Suppressor macrophage treated with lipopolysaccharide for 4 hours (primary cell): ENCODE results near the gene EGFL7.
"Not testable (repeated sequence)": the region's sequence is repeated elsewhere in the genome, so short reads cannot be mapped to it uniquely, and the experiment has no call there.

ENCODE experiments used
- DNase-seq: peaks from one replicate; pipeline ENCODE4 v3.0.0-alpha.2; 2020

Gene EGFL7

GRCh38 chr9:136625101-136626065, 37.3 kb upstream of the EGFL7 start:
- DNase-seq = peak; percentile 57

DNA sequence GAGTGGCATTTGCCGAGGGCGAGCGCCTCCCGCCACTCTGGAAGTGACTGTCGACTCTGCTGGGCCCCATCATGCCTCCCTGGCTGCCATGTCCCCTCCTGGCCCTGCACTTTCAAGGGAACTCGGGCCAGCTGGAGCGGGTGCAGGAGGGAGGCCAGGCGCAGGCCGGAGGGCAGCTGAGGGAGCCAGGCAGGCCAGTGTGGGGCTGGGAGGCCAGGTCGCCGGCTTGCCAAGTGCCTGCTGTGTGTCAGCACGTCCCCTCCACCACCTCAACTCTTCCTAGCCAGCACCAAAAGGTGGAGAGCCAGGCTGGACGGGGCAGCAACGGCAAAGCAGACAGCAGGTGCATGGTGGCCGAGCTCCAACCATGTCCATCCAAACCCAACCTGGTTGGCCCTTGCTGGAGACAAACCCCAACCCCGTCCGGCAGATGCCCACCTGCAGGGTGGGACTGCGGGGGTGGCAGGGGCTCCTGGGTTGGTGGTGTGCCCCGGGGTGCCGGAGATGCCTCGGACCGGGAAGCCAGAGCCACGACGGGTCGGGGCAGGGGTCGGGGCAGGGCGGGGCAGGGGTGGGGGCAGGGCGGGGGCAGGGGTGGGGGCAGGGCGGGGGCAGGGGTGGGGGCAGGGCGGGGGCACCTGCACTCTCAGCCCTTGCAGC, 36.5 kb upstream of the EGFL7 start:
- no peak for DNase-seq

GRCh38 chr9:136626740-136627642, 35.7 kb upstream of the EGFL7 start:
- DNase-seq = no peak

DNA sequence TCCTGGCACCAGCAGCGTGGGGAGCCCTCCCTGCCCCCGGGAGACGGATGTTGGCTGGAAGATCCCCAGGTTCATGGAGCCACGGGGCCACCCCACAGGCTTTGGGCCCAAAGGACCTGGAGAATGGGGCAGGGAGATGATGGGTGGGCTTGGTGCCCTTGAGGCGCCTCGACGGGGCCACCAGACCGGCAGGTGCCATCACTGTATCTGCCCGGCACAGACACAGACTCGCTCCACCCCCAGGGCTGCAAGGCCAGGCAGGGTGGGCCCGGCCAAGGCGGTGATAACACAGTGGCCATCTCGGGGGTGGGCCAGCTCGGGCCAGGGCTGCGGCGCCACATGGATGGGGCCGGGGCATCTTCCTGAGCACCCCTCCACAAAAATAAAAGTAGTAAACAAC, 35.0 kb upstream of the EGFL7 start:
- DNase-seq = no peak

- no peak for DNase-seq
Observed at GRCh38 chr9:136628268-136628667, 34.4 kb upstream of the EGFL7 start.

GRCh38 chr9:136629001-136629878, 33.5 kb upstream of the EGFL7 start:
- DNase-seq = no peak

DNA sequence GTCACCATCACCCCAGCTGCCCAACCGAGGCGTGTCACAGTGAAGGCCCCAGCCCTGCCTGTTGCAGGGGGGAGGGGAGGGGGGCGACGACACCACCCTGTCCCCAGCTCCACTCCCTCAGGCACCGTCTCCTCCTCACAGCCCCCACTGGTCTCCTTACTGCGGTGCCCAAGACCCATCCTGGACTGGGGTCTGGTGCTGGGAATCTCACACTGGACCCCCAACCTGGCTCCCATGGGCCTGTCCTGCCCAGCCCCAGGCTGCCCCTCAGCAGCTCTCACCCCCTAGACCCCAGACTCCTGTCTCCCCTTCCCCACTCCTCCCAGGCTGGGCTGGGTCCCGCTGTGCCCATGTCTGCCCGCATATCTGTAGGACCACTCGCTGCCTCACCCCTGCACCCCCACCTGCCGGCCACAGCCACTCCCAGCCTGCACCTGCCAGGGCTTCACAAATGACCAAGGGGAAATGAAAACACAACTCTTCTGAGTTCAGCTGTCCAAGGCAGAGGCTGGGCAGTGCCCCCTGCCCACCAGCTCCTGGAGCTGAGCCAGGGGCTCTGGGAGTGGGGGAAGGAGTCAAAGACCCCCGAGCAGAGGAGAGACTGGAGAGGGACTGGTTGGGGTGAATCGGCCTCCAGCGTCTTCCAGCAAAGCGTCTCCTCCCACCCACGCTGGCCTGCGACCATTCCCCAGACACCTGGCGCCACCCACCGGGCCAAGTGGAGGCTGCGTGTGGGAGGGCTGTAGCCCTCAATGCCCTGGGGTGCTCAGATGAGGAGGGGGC, 32.6 kb upstream of the EGFL7 start:
- peak; percentile 64 for DNase-seq

DNA sequence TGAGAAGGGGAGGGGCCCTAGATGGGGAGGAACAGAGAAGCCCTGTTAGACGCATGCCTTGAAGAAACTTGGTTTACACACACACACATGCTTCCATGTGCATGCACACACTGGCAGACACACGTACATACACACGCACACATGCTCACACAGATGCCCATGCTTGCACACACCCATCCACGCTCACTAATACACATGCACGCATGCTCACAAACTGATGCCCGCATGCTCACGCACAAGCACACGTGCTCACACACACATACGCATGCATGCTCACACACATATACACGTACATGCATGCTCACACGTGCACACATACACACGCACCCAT, 32.1 kb upstream of the EGFL7 start:
- DNase-seq = no peak

DNA sequence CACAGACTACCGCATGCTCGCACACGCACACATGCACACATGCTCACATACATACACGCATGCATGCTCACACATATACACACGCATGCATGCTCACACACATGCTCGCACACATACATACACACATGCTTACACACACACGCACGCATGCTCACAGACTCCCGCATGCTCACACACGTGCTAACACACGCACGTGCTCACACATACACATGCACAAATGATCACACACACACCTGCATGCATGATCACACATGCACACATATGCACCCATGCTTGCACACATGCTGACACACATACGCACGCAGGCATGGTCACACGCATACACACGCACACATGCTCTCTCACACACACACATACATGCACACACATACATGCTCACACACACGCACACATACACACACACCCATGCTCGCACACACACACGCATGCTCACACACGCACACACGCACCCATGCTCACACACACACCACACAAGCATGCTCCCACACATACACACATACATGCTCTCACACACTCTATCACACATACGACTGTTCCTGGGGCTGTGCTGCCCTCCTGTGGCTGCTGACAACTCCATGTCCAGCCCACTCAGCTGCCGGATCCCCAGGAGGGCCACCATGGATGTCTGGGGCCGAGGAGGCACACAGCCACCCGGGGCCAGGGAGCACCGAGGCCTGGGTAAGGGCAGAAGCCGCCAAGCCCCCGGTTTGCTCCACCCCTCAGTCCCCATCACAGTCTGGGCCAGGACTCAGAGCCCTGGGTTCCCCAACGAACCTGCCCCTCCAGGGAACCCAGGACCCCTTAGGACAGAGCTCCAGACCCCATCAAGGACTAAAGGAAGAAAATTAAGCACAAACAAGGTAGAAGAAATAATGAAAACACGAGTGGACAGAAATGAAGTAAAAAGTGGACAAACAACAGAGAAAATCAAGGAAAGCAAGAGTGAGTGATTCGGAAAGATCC, 31.4 kb upstream of the EGFL7 start:
- peak; percentile 86 for DNase-seq

GRCh38 chr9:136632072-136632471, 30.6 kb upstream of the EGFL7 start:
- not testable (repeated sequence) for DNase-seq

DNA sequence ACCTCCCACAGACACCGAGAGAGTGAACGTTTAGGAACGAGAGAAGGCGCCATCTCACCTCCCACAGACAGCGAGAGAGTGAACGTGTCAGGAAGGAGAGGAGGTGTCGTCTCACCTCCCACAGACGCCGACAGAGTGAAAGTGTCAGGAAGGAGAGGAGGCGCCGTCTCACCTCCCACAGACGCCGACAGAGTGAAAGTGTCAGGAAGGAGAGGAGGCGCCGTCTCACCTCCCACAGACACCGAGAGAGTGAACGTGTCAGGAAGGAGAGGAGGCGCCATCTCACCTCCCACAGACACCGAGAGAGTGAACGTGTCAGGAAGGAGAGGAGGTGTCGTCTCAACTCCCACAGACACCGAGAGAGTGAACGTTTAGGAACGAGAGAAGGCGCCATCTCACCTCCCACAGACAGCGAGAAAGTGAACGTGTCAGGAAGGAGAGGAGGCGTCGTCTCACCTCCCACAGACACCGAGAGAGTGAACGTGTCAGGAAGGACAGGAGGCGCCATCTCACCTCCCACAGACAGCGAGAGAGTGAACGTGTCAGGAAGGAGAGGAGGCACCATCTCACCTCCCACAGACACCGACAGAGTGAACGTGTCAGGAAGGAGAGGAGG, 30.1 kb upstream of the EGFL7 start:
- not testable (repeated sequence) for DNase-seq

GRCh38 chr9:136634904-136635303, 27.8 kb upstream of the EGFL7 start:
- DNase-seq = no peak

- no peak for DNase-seq
Observed at GRCh38 chr9:136640171-136641111, 22.3 kb upstream of the EGFL7 start.

DNA sequence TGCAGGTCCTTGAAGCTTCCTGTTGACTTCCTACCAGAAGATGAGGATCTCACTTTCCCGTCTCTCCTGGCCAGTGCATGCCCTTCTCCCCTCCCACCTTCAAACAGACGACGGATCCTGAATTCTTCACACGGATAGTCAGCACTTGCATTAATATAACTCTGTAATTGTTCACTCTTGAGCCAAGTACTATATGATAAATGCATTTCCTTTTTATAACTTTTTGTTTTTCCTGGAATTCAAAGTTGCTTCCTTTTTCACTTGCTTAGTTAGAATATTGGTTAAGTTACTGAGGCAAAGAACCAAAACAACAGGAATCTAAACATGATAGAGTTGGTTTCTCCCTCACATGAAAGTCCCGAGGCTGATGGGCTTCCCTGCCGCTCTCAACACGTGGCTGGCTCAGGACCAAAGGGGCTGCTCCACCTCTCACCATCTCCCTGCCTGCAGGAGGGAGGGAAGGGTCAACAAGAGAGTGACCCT, 20.2 kb upstream of the EGFL7 start:
- DNase-seq = no peak

DNA sequence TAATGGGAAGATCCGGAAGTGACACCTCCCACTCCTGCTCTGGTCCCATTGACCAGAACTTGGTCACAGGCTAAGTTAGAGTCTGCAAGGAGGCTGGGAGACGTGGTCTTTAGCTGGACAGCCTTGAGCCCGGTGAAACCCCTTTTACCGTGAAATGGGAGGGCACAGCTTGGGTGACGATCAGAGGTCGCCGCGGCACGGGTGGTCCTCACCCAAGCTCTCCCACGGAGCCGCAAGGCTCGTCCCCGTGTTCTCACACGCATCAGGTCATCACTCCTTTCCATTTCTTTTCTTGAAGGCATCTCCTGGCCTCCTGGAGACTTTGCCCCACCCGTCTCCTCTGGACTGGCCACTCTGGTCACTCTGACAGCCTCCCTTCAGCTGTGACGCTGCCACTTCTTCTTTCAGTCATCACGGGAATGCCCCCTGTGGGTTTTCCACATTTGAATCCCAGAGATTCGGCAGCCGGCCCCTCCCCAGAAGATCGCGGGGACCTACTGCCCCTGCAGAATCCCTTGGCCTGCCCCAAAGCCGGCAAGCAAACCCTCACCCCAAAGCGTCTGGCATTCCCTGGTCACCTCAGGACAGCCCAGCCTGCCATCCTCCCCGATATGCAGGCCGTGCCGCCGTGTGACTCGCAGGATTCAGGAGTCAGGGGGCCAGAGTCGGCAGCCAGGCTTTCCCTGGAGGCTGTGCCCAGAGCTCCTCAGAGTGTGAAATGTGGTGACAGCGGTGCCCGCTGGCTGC, 18.9 kb upstream of the EGFL7 start:
- peak; percentile 83 for DNase-seq

DNA sequence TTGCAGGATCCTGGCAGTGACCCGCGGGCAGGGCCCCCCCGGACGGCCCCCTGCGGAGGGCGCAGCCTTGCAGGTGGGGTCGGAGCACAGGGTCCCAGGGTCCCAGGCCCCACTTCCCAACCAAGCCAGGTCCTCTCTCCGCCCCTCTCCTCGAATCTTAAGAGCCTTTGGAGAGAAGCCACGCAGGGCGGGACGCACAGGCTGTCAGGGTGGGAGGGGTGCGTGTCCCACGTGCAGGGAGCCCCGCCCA, 18.4 kb upstream of the EGFL7 start:
- DNase-seq = peak; percentile 93

GRCh38 chr9:136644593-136645351, 17.9 kb upstream of the EGFL7 start:
- peak; percentile 95 for DNase-seq
